Measurements from ENCODE around the gene EGFL6.
"Not testable (repeated sequence)": the region's sequence is repeated elsewhere in the genome, so short reads cannot be mapped to it uniquely, and the experiment has no call there.

The EGFL6 gene

GRCh38 chrX:13647709-13648212, 78.4 kb downstream of the EGFL6 start:
- DNase-seq (ENCODE audit: low read depth) = peak; percentile 89
- peak overlapping the region; percentile 34 for H3K4me3 ChIP-seq (ENCODE audit: low read depth, low read length)
- TF ChIP-seq MAX (IDR thresholded peaks at IDR 0.05; ENCODE audit: low read depth, low read length) = peak; percentile 83
- TF ChIP-seq, protein P1, sequence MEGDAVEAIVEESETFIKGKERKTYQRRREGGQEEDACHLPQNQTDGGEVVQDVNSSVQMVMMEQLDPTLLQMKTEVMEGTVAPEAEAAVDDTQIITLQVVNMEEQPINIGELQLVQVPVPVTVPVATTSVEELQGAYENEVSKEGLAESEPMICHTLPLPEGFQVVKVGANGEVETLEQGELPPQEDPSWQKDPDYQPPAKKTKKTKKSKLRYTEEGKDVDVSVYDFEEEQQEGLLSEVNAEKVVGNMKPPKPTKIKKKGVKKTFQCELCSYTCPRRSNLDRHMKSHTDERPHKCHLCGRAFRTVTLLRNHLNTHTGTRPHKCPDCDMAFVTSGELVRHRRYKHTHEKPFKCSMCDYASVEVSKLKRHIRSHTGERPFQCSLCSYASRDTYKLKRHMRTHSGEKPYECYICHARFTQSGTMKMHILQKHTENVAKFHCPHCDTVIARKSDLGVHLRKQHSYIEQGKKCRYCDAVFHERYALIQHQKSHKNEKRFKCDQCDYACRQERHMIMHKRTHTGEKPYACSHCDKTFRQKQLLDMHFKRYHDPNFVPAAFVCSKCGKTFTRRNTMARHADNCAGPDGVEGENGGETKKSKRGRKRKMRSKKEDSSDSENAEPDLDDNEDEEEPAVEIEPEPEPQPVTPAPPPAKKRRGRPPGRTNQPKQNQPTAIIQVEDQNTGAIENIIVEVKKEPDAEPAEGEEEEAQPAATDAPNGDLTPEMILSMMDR (IDR thresholded peaks at IDR 0.05; ENCODE audit: low read depth, low read length) = no peak
- TF ChIP-seq MYC (IDR thresholded peaks at IDR 0.05; ENCODE audit: low read depth, low read length) = peak; percentile 89
- TF ChIP-seq POLR2A (IDR thresholded peaks at IDR 0.05; ENCODE audit: extremely low read depth, insufficient read length) = no peak

GRCh38 chrX:13648336-13648735, 78.9 kb downstream of the EGFL6 start:
- H3K4me3 ChIP-seq (ENCODE audit: low read depth, low read length) = not testable (repeated sequence)
- DNase-seq (ENCODE audit: low read depth) = peak; percentile 55

DNA sequence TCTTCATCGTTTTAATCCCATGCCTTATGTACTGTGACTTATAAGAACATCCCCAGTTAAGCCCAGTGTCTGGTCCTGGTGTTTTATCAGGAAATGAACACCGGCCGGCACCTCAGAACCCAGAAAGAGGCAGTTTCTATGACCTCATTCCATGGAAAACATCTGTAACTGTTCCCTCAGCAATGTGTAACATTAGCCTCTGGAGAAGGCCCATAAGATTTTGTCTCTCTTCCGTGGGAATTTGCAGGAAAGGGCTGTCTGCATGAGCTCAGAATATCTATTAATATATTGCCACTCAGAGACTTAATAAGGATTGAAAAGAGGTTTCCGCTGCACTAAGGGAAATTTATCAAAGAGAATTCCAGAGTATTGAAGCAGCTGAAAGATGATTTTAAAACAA, 80.4 kb downstream of the EGFL6 start:
- DNase-seq (ENCODE audit: low read depth) = no peak
- no peak overlapping the region for H3K4me3 ChIP-seq (ENCODE audit: low read depth, low read length)
- TF ChIP-seq, protein P1 (IDR thresholded peaks at IDR 0.05; ENCODE audit: low read depth, low read length) = no peak
- TF ChIP-seq POLR2A (IDR thresholded peaks at IDR 0.05; ENCODE audit: extremely low read depth, insufficient read length) (no peak), MAX (IDR thresholded peaks at IDR 0.05; ENCODE audit: low read depth, low read length) (no peak), MYC (IDR thresholded peaks at IDR 0.05; ENCODE audit: low read depth, low read length) (no peak)

GRCh38 chrX:13650318-13650717, 80.9 kb downstream of the EGFL6 start:
- TF ChIP-seq MAX (IDR thresholded peaks at IDR 0.05; ENCODE audit: low read depth, low read length) (no peak), MYC (IDR thresholded peaks at IDR 0.05; ENCODE audit: low read depth, low read length) (no peak), POLR2A (IDR thresholded peaks at IDR 0.05; ENCODE audit: extremely low read depth, insufficient read length) (no peak)
- TF ChIP-seq, protein P1 (IDR thresholded peaks at IDR 0.05; ENCODE audit: low read depth, low read length) = no peak
- DNase-seq (ENCODE audit: low read depth) = no peak
- H3K4me3 ChIP-seq (ENCODE audit: low read depth, low read length) = no peak overlapping the region

DNA sequence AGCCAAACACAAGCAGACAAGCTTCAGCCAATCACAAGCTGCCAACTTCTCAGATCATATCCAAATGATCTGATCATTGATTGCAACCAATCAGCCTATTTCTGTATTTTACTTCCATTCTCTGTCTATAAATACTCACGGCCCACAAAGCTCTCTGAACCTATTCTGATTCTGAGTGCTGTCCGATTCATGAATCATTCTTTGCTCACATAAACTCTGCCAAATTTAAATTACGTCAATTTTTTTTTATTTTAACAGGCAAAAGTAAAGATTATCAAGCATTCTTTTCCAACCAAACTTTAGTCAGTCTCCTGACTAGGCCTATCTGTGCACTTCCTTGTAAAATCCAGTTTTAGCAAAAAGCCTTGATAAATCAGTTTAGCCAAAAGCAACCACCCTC, 81.7 kb downstream of the EGFL6 start:
- TF ChIP-seq MYC (IDR thresholded peaks at IDR 0.05; ENCODE audit: low read depth, low read length) = no peak
- TF ChIP-seq POLR2A (IDR thresholded peaks at IDR 0.05; ENCODE audit: extremely low read depth, insufficient read length) = no peak
- H3K4me3 ChIP-seq (ENCODE audit: low read depth, low read length) = no peak overlapping the region
- DNase-seq (ENCODE audit: low read depth) = no peak

- DNase-seq (ENCODE audit: low read depth) = peak; percentile 20
- H3K4me3 ChIP-seq (ENCODE audit: low read depth, low read length) = peak overlapping the region; percentile 82
These were observed 82.9 kb downstream of the EGFL6 start for GRCh38 chrX:13652287-13652793.

GRCh38 chrX:13652850-13653693, 83.7 kb downstream of the EGFL6 start, which contains the start of gene TCEANC:
TSS of gene TCEANC (plus strand) at chrX:13653141. CDS start at chrX:13662509, 9,368 bp downstream.
- DNase-seq (ENCODE audit: low read depth) = peak; percentile 97
- H3K4me3 ChIP-seq (ENCODE audit: low read depth, low read length) = peak within 1 kb of the TSS; percentile 82
- TF ChIP-seq MAX (IDR thresholded peaks at IDR 0.05; ENCODE audit: low read depth, low read length) = peak; percentile 100
- peak; percentile 35 for TF ChIP-seq POLR2A (IDR thresholded peaks at IDR 0.05; ENCODE audit: extremely low read depth, insufficient read length)
- TF ChIP-seq MYC (IDR thresholded peaks at IDR 0.05; ENCODE audit: low read depth, low read length) = peak; percentile 88
- TF ChIP-seq, protein P1 (IDR thresholded peaks at IDR 0.05; ENCODE audit: low read depth, low read length) = no peak

More at GRCh38 chrX:13652287-13652793, 82.9 kb downstream of the EGFL6 start:
- TF ChIP-seq MAX (IDR thresholded peaks at IDR 0.05; ENCODE audit: low read depth, low read length) (no peak), POLR2A (IDR thresholded peaks at IDR 0.05; ENCODE audit: extremely low read depth, insufficient read length) (no peak)
